ENCODE results near the gene LCP2.

GRCh38 chr5:170204202-170204601 is 93.4 kb downstream of the LCP2 start:
- TF ChIP-seq JUN (IDR thresholded peaks at IDR 0.05; ENCODE audit: borderline replicate concordance, insufficient read depth, insufficient read length, low read depth) (no peak), CTCF (IDR thresholded peaks at IDR 0.05; ENCODE audit: extremely low read depth in 1 of 2, insufficient read depth in 1 of 2, low read depth in 1 of 2, low read length in 2 of 2) (no peak), EZH2 (IDR thresholded peaks at IDR 0.05; ENCODE audit: borderline replicate concordance, low read depth, low read length, severe bottlenecking) (no peak), POLR2A (IDR thresholded peaks at IDR 0.05; ENCODE audit: low read depth, low read length) (no peak), POLR2AphosphoS5 (IDR thresholded peaks at IDR 0.05; ENCODE audit: insufficient read depth, low read depth, low read length) (no peak), MAX (IDR thresholded peaks at IDR 0.05; ENCODE audit: insufficient read depth, insufficient read length) (no peak), MYC (IDR thresholded peaks at IDR 0.05; ENCODE audit: low read depth, low read length) (no peak)

All from endothelial cell of umbilical vein (primary cell).